GM12892 (cell line): ENCODE measurements around the gene SUSD5.

Source experiments
- POLR2A ChIP-seq: IDR thresholded peaks from 2 replicates; pipeline ENCODE4 v1.6.1; 2011; ENCODE audit warnings: low read depth, low read length, control low read depth
- POLR2AphosphoS5 ChIP-seq: IDR thresholded peaks from 2 replicates; pipeline ENCODE4 v1.6.1; 2011; ENCODE audit warnings: low read depth, low read length, control low read depth
- TAF1 ChIP-seq: IDR thresholded peaks from 2 replicates; pipeline ENCODE4 v1.6.1; 2011; ENCODE audit warnings: low read depth, mild to moderate bottlenecking, control low read depth, low read length, borderline replicate concordance

DNA sequence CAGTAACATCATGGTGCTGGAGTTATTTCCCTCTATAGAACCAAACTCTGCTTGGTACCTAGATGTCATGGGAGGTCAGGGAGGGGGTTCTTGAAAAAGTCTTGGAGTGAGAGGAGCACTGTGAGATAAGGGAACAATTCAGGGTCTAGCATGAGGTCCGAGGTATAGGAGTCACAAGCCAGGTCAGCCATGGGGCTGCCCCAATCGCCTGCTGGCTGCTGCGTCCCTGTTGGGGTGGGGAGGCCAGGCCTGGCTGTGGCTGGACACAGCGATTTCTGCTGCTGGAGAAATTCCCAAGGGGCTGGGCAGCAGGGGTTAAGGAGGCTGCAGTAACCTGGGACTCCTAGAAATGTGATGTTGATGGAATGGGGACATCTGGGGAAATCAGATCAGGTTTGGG lies 44.9 kb downstream of the SUSD5 start:
- TF ChIP-seq POLR2A (no peak), POLR2AphosphoS5 (no peak), TAF1 (no peak)
